Keratinocyte (primary cell): ENCODE measurements around the gene PTPRN2. TPM values are rescaled to one million over a fixed set of nuclear protein-coding genes. Genes with fewer than 3 reads are reported as not detected.

Source experiments
- DNase-seq: peaks from one replicate; pipeline ENCODE4 v3.0.0-alpha.2; 2011; ENCODE audit warnings: low read depth, missing footprints, low spot score
- FAIRE-seq: peaks from 2 replicates; lab custom pipeline; 2011; peaks lifted over from hg19 to GRCh38; lab: Jason Lieb, UNC
- H2AFZ ChIP-seq: 2 replicates; pipeline ENCODE4 v1.6.0; 2012; ENCODE audit warnings: low read length, control low read depth, inconsistent platforms; ENCODE audit not compliant: control insufficient read depth
- H3K27ac ChIP-seq: 2 replicates; pipeline ENCODE4 v1.5.1; 2011; ENCODE audit warnings: low read length; ENCODE audit not compliant: control insufficient read depth, insufficient read depth
- H3K27me3 ChIP-seq: 3 replicates; pipeline ENCODE4 v1.6.0; 2011; ENCODE audit warnings: low read length; ENCODE audit not compliant: control insufficient read depth, insufficient read depth; ENCODE audit errors: extremely low read depth
- H3K36me3 ChIP-seq, 2 experiments: 2 replicates in 1 of 2; 3 replicates in 1 of 2; pipeline ENCODE4 v1.5.1; 2011; ENCODE audit warnings: low read length in 2 of 2, mild to moderate bottlenecking in 1 of 2; ENCODE audit not compliant: control insufficient read depth in 2 of 2, insufficient read depth in 2 of 2; ENCODE audit errors: extremely low read depth in 1 of 2
- H3K4me1 ChIP-seq: 3 replicates; pipeline ENCODE4 v1.5.1; 2011; ENCODE audit warnings: low read length; ENCODE audit not compliant: control insufficient read depth, insufficient read depth; ENCODE audit errors: extremely low read depth
- H3K4me2 ChIP-seq: 3 replicates; pipeline ENCODE4 v1.6.0; 2011; ENCODE audit warnings: low read depth, low read length; ENCODE audit not compliant: control insufficient read depth, insufficient read depth; ENCODE audit errors: extremely low read depth
- H3K4me3 ChIP-seq, 3 experiments: fragments of 200-600 bp in 1 of 3; sonication (generic) in 1 of 3; 2 replicates in 2 of 3; 3 replicates in 1 of 3; pipeline ENCODE4 v1.5.1; 2011 to 2016; ENCODE audit warnings: low read length in 3 of 3, mild to moderate bottlenecking in 3 of 3, control low read depth in 2 of 3, inconsistent platforms in 1 of 3, low read depth in 1 of 3, mixed read lengths in 1 of 3, mixed run types in 1 of 3, moderate library complexity in 1 of 3; ENCODE audit not compliant: control insufficient read depth in 2 of 3, insufficient read depth in 2 of 3; ENCODE audit errors: extremely low read depth in 1 of 3
- H3K79me2 ChIP-seq: 2 replicates; pipeline ENCODE4 v1.6.0; 2012; ENCODE audit warnings: low read length; ENCODE audit not compliant: control insufficient read depth, insufficient read depth
- H3K9ac ChIP-seq: 3 replicates; pipeline ENCODE4 v1.6.0; 2011; ENCODE audit warnings: low read length; ENCODE audit not compliant: control insufficient read depth, insufficient read depth; ENCODE audit errors: extremely low read depth
- H3K9me1 ChIP-seq: 3 replicates; pipeline ENCODE4 v1.6.0; 2011; ENCODE audit warnings: low read length; ENCODE audit not compliant: control insufficient read depth, insufficient read depth; ENCODE audit errors: extremely low read depth
- H3K9me3 ChIP-seq: 2 replicates; pipeline ENCODE4 v1.5.1; 2012; ENCODE audit warnings: low read depth, low read length; ENCODE audit not compliant: control insufficient read depth
- H4K20me1 ChIP-seq: 3 replicates; pipeline ENCODE4 v1.6.0; 2011; ENCODE audit warnings: low read length; ENCODE audit not compliant: control insufficient read depth, insufficient read depth; ENCODE audit errors: extremely low read depth
- CTCF ChIP-seq, 3 experiments: IDR thresholded peaks in 1 of 3; conservative IDR thresholded peaks in 1 of 3; optimal IDR thresholded peaks in 1 of 3; 2 replicates in 2 of 3; 3 replicates in 1 of 3; pipeline versions ENCODE3 to v1.5.1; 2011; ENCODE audit warnings: low read length in 3 of 3, mild to moderate bottlenecking in 3 of 3, moderate library complexity in 2 of 3, control low read depth in 1 of 3, inconsistent platforms in 1 of 3; ENCODE audit not compliant: insufficient read depth in 2 of 3; ENCODE audit errors: extremely low read depth in 1 of 3
- EZH2 ChIP-seq: IDR thresholded peaks from one replicate; pipeline ENCODE4 v1.6.1; 2012; ENCODE audit warnings: inconsistent platforms, mild to moderate bottlenecking, low read length, moderate library complexity
- dilution Hi-C: fragments of 300-500 bp; cut with MboI; formaldehyde crosslinking; loops from one replicate; pipeline ENCODE4 v1.7.0; 2020; ENCODE audit warnings: low sequenced_read_pairs; ENCODE audit not compliant: extremely low pct_ligation_motif_present
- polyA plus RNA-seq, 5 experiments: library from polyadenylated mRNA; depleted of rRNA in 3 of 5; stranded (reverse) in 3 of 5; stranded (forward) in 1 of 5; unstranded in 1 of 5; fragments of >200 nt; gene quantifications; 1 replicate in 1 of 5; 2 replicates in 3 of 5; 3 replicates in 1 of 5; pipeline versions ENCODE4 v1.2.1 to v1.2.3, GENCODE V29; 2011 to 2012; ENCODE audit warnings: missing spikeins in 2 of 5, low read depth in 1 of 5, low replicate concordance in 1 of 5

PTPRN2 gene
- polyA plus RNA-seq, 1 donor (not counting 4 experiments of a cell fraction or from before 2014, with no cell fraction given), result not detected

- TF ChIP-seq EZH2 (no peak), CTCF (optimal IDR thresholded peaks at IDR 0.05 in 1 of 3, IDR thresholded peaks at IDR 0.05 in 1 of 3, conservative IDR thresholded peaks at IDR 0.05 in 1 of 3; ENCODE audit: extremely low read depth in 1 of 3, insufficient read depth in 2 of 3, low read length in 3 of 3) (no peak)
- Histone ChIP-seq H3K9me1 (no peaks in the 10 kb centered on the region), H3K36me3 (no peaks in the 10 kb centered on the region), H3K27ac (no peak overlapping the region), H3K9me3 (peaks cover 2% of the 10 kb centered on the region), H3K79me2 (no peaks in the 10 kb centered on the region), H3K4me2 (no peak overlapping the region), H3K9ac (no peak overlapping the region), H3K27me3 (no peaks in the 10 kb centered on the region), H3K4me3 (no peak overlapping the region), H2AFZ (no peak overlapping the region), H3K4me1 (no peaks in the 10 kb centered on the region), H4K20me1 (no peaks in the 10 kb centered on the region)
- DNase-seq, result no peak
- dilution Hi-C loops, result no loop called here
- FAIRE-seq, result no peak
These were observed 1089.6 kb downstream of the PTPRN2 start for GRCh38 chr7:157497744-157498651.

- no peak overlapping the region for H3K4me3 ChIP-seq
- no peaks in the 10 kb centered on the region for H4K20me1 ChIP-seq
- H2AFZ ChIP-seq, result no peak overlapping the region
- DNase-seq (no peak), FAIRE-seq (no peak)
- H3K4me1 ChIP-seq, result no peaks in the 10 kb centered on the region
- H3K9me3 ChIP-seq, result peaks cover 2% of the 10 kb centered on the region
- H3K79me2 ChIP-seq, result no peaks in the 10 kb centered on the region
- H3K9me1 ChIP-seq, result no peaks in the 10 kb centered on the region
- no peak overlapping the region for H3K9ac ChIP-seq
- no peak overlapping the region for H3K27ac ChIP-seq
- dilution Hi-C loops, result no loop called here
- no peaks in the 10 kb centered on the region for H3K27me3 ChIP-seq
- no peaks in the 10 kb centered on the region for H3K36me3 ChIP-seq
- TF ChIP-seq CTCF (optimal IDR thresholded peaks at IDR 0.05 in 1 of 3, IDR thresholded peaks at IDR 0.05 in 1 of 3, conservative IDR thresholded peaks at IDR 0.05 in 1 of 3; ENCODE audit: extremely low read depth in 1 of 3, insufficient read depth in 2 of 3, low read length in 3 of 3) (no peak), EZH2 (no peak)
- H3K4me2 ChIP-seq, result no peak overlapping the region
These were observed 1090.3 kb downstream of the PTPRN2 start for GRCh38 chr7:157497367-157497743.
